GM23338 (cell line): ENCODE results near the gene JUP.

Source experiments
- CREB1 ChIP-seq: fragments of 250-450 bp; sonication (Bioruptor Pico); IDR thresholded peaks from 2 replicates; pipeline ENCODE4 v1.5.0; 2020; ENCODE audit warnings: low read depth, mild to moderate bottlenecking, moderate library complexity
- CTCF ChIP-seq, 2 experiments: fragments of 200-600 bp in 1 of 2; sonication (generic) in 1 of 2; conservative IDR thresholded peaks; 2 replicates each; pipeline versions ENCODE4 v1.5.1 to v1.6.1; 2016 to 2017; ENCODE audit warnings: antibody characterized with exemption in 2 of 2, low read depth in 2 of 2, mild to moderate bottlenecking in 2 of 2, moderate library complexity in 1 of 2
- ETS1 ChIP-seq: IDR thresholded peaks from 2 replicates; pipeline ENCODE4 v1.6.1; 2016; ENCODE audit warnings: antibody characterized with exemption
- EZH2 ChIP-seq: fragments of 200-600 bp; sonication (generic); IDR thresholded peaks from one replicate; pipeline ENCODE4 v1.8.0; 2017; ENCODE audit warnings: antibody characterized with exemption, mild to moderate bottlenecking, low read depth; ENCODE audit not compliant: unreplicated experiment
- EZH2phosphoT487 ChIP-seq: fragments of 200-600 bp; sonication (generic); IDR thresholded peaks from one replicate; pipeline ENCODE4 v1.8.1; 2018; ENCODE audit warnings: antibody characterized with exemption; ENCODE audit not compliant: unreplicated experiment
- JUNB ChIP-seq: IDR thresholded peaks from one replicate; pipeline ENCODE4 v1.6.1; 2016; ENCODE audit warnings: antibody characterized with exemption; ENCODE audit not compliant: unreplicated experiment
- NANOG ChIP-seq: IDR thresholded peaks from 2 replicates; pipeline ENCODE4 v1.6.1; 2016; ENCODE audit warnings: antibody characterized with exemption, borderline replicate concordance
- POLR2AphosphoS5 ChIP-seq: IDR thresholded peaks from 2 replicates; pipeline ENCODE4 v1.6.1; 2016; ENCODE audit warnings: antibody characterized with exemption, low read depth
- REST ChIP-seq: IDR thresholded peaks from one replicate; pipeline ENCODE4 v1.6.1; 2018; ENCODE audit warnings: antibody characterized with exemption; ENCODE audit not compliant: unreplicated experiment
- STAT1 ChIP-seq: IDR thresholded peaks from one replicate; pipeline ENCODE4 v1.6.1; 2016; ENCODE audit warnings: antibody characterized with exemption; ENCODE audit not compliant: unreplicated experiment
- ZNF331 ChIP-seq: fragments of 250-450 bp; sonication (Bioruptor Pico); IDR thresholded peaks from 2 replicates; pipeline ENCODE4 v1.5.0; 2020; ENCODE audit warnings: low read depth, mild to moderate bottlenecking, moderate library complexity
- ZNF462 ChIP-seq: fragments of 250-450 bp; sonication (Bioruptor Pico); IDR thresholded peaks from 2 replicates; pipeline ENCODE4 v1.5.0; 2020; ENCODE audit warnings: mild to moderate bottlenecking, moderate library complexity

- TF ChIP-seq CTCF (conservative IDR thresholded peaks at IDR 0.05; ENCODE audit: low read depth in 2 of 2) (no peak), EZH2phosphoT487 (no peak), REST (no peak), EZH2 (no peak), CREB1 (CRISPR knock-in tag) (no peak), POLR2AphosphoS5 (no peak), ZNF331 (CRISPR knock-in tag) (no peak), ETS1 (no peak), STAT1 (no peak), ZNF462 (CRISPR knock-in tag) (no peak), JUNB (no peak), NANOG (no peak)
Observed at GRCh38 chr17:41816637-41817320, 30.3 kb upstream of the JUP start.
